ENCODE results near the gene KIAA1671.

DNA sequence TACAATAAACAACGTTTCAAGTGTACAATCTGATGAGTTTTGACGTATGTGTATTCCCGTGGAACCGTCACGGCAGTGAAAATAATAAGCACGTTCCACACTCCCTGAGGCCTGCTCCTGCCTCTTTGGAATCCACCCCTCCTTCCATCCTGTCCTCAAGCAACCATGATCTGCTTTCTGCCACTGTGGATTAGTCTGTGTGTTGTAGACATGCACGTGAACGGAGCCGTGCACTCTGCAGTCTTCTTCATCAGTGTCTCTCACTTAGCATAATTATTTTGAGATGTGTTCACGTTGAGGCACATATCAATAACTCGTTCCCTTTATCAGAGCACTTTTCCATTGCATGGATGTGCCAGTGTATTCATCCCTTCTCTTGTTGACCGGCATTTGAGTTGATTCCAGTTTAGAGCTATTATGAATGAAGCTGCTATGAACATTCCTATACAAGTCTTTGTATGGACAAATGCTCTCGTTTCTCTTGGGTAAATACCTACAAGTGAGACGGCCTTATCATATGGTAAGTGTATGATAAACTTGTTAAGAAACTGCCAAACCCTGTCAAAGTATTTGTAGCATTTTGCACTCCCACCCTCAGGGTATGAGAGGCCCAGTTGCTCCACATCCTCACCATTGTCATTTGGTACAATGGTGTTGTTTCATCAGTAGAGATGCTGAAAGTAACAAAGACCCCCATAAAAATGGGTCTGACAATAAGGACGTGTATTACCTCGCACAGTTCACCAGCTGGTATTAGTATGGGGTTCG lies 144.3 kb downstream of the KIAA1671 start:
- no peak for TF ChIP-seq RXRA (IDR thresholded peaks at IDR 0.05)
- no peak for TF ChIP-seq GABPA (IDR thresholded peaks at IDR 0.05 in 1 of 2, conservative IDR thresholded peaks at IDR 0.05 in 1 of 2)
- TF ChIP-seq, protein P1, sequence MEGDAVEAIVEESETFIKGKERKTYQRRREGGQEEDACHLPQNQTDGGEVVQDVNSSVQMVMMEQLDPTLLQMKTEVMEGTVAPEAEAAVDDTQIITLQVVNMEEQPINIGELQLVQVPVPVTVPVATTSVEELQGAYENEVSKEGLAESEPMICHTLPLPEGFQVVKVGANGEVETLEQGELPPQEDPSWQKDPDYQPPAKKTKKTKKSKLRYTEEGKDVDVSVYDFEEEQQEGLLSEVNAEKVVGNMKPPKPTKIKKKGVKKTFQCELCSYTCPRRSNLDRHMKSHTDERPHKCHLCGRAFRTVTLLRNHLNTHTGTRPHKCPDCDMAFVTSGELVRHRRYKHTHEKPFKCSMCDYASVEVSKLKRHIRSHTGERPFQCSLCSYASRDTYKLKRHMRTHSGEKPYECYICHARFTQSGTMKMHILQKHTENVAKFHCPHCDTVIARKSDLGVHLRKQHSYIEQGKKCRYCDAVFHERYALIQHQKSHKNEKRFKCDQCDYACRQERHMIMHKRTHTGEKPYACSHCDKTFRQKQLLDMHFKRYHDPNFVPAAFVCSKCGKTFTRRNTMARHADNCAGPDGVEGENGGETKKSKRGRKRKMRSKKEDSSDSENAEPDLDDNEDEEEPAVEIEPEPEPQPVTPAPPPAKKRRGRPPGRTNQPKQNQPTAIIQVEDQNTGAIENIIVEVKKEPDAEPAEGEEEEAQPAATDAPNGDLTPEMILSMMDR (IDR thresholded peaks at IDR 0.05; ENCODE audit: low read depth, low read length, missing input control), result no peak
- TF ChIP-seq EGR1 (IDR thresholded peaks at IDR 0.05; ENCODE audit: low read depth in 2 of 2), result no peak
- no peak for TF ChIP-seq SP1 (IDR thresholded peaks at IDR 0.05)
- TF ChIP-seq YY1 (IDR thresholded peaks at IDR 0.05), result no peak
- TF ChIP-seq, protein P2, sequence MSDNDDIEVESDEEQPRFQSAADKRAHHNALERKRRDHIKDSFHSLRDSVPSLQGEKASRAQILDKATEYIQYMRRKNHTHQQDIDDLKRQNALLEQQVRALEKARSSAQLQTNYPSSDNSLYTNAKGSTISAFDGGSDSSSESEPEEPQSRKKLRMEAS (IDR thresholded peaks at IDR 0.05), result no peak
- TF ChIP-seq HNF4G (IDR thresholded peaks at IDR 0.05), result no peak
- no peak for TF ChIP-seq FOXA1 (IDR thresholded peaks at IDR 0.05)
- TF ChIP-seq RAD21 (IDR thresholded peaks at IDR 0.05), result no peak

Measured in liver (tissue), 3 donors.